HCT116 (cell line): ENCODE measurements around the gene TAF1B.

Experiments used
- CTCF ChIP-seq, 3 experiments: fragments of 200-600 bp in 1 of 3; sonication (generic) in 1 of 3; IDR thresholded peaks in 2 of 3; conservative IDR thresholded peaks in 1 of 3; 2 replicates each; pipeline ENCODE4 v1.5.1; 2012 to 2017; ENCODE audit warnings: low read depth in 2 of 3, low read length in 2 of 3, antibody characterized with exemption in 1 of 3, borderline replicate concordance in 1 of 3, control low read depth in 1 of 3, mild to moderate bottlenecking in 1 of 3, mixed read lengths in 1 of 3, mixed run types in 1 of 3, moderate library complexity in 1 of 3; ENCODE audit not compliant: insufficient read depth in 1 of 3
- EZH2 ChIP-seq: fragments of 200-600 bp; sonication (generic); IDR thresholded peaks from 2 replicates; pipeline ENCODE4 v1.6.1; 2017; ENCODE audit warnings: antibody characterized with exemption, mixed run types
- POLR2A ChIP-seq: IDR thresholded peaks from 2 replicates; pipeline ENCODE4 v1.7.0; 2011; ENCODE audit warnings: borderline replicate concordance; ENCODE audit not compliant: insufficient read depth, insufficient read length; ENCODE audit errors: extremely low read depth

GRCh38 chr2:9908639-9909038 lies 65.4 kb downstream of the TAF1B start:
- no peak for TF ChIP-seq EZH2
- no peak for TF ChIP-seq CTCF (IDR thresholded peaks at IDR 0.05 in 2 of 3, conservative IDR thresholded peaks at IDR 0.05 in 1 of 3; ENCODE audit: borderline replicate concordance in 1 of 3, insufficient read depth in 1 of 3, low read depth in 2 of 3, low read length in 2 of 3)
- no peak for TF ChIP-seq POLR2A
